ENCODE measurements around the gene TANK.

The TANK gene

GRCh38 chr2:161158882-161159281 is 1.3 kb upstream of the TANK start:
- no peak for TF ChIP-seq TAF1 (IDR thresholded peaks at IDR 0.05; ENCODE audit: borderline replicate concordance, insufficient read depth, low read length)
- TF ChIP-seq SIN3A (IDR thresholded peaks at IDR 0.05; ENCODE audit: borderline replicate concordance, insufficient read depth, low read length): no peak
- TF ChIP-seq FOXP2 (optimal IDR thresholded peaks at IDR 0.05; ENCODE audit: borderline replicate concordance, extremely low read depth, extremely low read length, insufficient read depth): no peak
- TF ChIP-seq REST (IDR thresholded peaks at IDR 0.05; ENCODE audit: insufficient read depth in 1 of 2, low read depth in 2 of 2, low read length in 2 of 2): no peak
- no peak for TF ChIP-seq POLR2AphosphoS5 (IDR thresholded peaks at IDR 0.05; ENCODE audit: low read depth, low read length)

- TF ChIP-seq SIN3A (IDR thresholded peaks at IDR 0.05; ENCODE audit: borderline replicate concordance, insufficient read depth, low read length) (no peak), TAF1 (IDR thresholded peaks at IDR 0.05; ENCODE audit: borderline replicate concordance, insufficient read depth, low read length) (no peak), REST (IDR thresholded peaks at IDR 0.05; ENCODE audit: insufficient read depth in 1 of 2, low read depth in 2 of 2, low read length in 2 of 2) (no peak), POLR2AphosphoS5 (IDR thresholded peaks at IDR 0.05; ENCODE audit: low read depth, low read length) (no peak), FOXP2 (optimal IDR thresholded peaks at IDR 0.05; ENCODE audit: borderline replicate concordance, extremely low read depth, extremely low read length, insufficient read depth) (no peak)
Observed at GRCh38 chr2:161159456-161160225, 587 bp upstream of the TANK start.

GRCh38 chr2:161161074-161161706 is 962 bp downstream of the TANK start:
- TF ChIP-seq POLR2AphosphoS5 (IDR thresholded peaks at IDR 0.05; ENCODE audit: low read depth, low read length) (no peak), TAF1 (IDR thresholded peaks at IDR 0.05; ENCODE audit: borderline replicate concordance, insufficient read depth, low read length) (no peak), FOXP2 (optimal IDR thresholded peaks at IDR 0.05; ENCODE audit: borderline replicate concordance, extremely low read depth, extremely low read length, insufficient read depth) (no peak), SIN3A (IDR thresholded peaks at IDR 0.05; ENCODE audit: borderline replicate concordance, insufficient read depth, low read length) (no peak; the same call in 1 of the 2 replicates), REST (IDR thresholded peaks at IDR 0.05; ENCODE audit: insufficient read depth in 1 of 2, low read depth in 2 of 2, low read length in 2 of 2) (no peak)

- no peak for TF ChIP-seq REST (IDR thresholded peaks at IDR 0.05; ENCODE audit: insufficient read depth in 1 of 2, low read depth in 2 of 2, low read length in 2 of 2)
- no peak for TF ChIP-seq TAF1 (IDR thresholded peaks at IDR 0.05; ENCODE audit: borderline replicate concordance, insufficient read depth, low read length)
- TF ChIP-seq POLR2AphosphoS5 (IDR thresholded peaks at IDR 0.05; ENCODE audit: low read depth, low read length): no peak
- TF ChIP-seq FOXP2 (optimal IDR thresholded peaks at IDR 0.05; ENCODE audit: borderline replicate concordance, extremely low read depth, extremely low read length, insufficient read depth): no peak
- TF ChIP-seq SIN3A (IDR thresholded peaks at IDR 0.05; ENCODE audit: borderline replicate concordance, insufficient read depth, low read length): no peak
Observed at GRCh38 chr2:161163440-161163839, 3.2 kb downstream of the TANK start.

Measured in PFSK-1 (cell line).